Effector CD8-positive, alpha-beta T cell (primary cell): ENCODE results near the gene RBBP4.

Experiments used
- DNase-seq: peaks from one replicate; lab custom pipeline; 2025; lab: John Stamatoyannopoulos, UW

Gene RBBP4

GRCh38 chr1:32719681-32720275, 68.8 kb downstream of the RBBP4 start:
- DNase-seq = no peak

- DNase-seq = no peak
Measured at GRCh38 chr1:32724678-32725614, 73.9 kb downstream of the RBBP4 start.

- no peak for DNase-seq
Measured at GRCh38 chr1:32725615-32725982, 74.6 kb downstream of the RBBP4 start.

- no peak for DNase-seq
Measured at GRCh38 chr1:32727876-32728275, 76.9 kb downstream of the RBBP4 start.

- DNase-seq = no peak
Measured at GRCh38 chr1:32728413-32729077, 77.5 kb downstream of the RBBP4 start.

GRCh38 chr1:32729254-32730046, 78.4 kb downstream of the RBBP4 start:
- DNase-seq = no peak

- DNase-seq = no peak
Measured at GRCh38 chr1:32733582-32734321, 82.7 kb downstream of the RBBP4 start.
